GM23248 (cell line): Measurements from ENCODE around the gene ABCC1. TPM values are rescaled to one million over a fixed set of nuclear protein-coding genes. Genes with fewer than 3 reads are reported as not detected.
"Not testable (repeated sequence)": the region's sequence is repeated elsewhere in the genome, so short reads cannot be mapped to it uniquely, and the experiment has no call there.

Experiments used
- DNase-seq: peaks from one replicate; pipeline ENCODE4 v3.0.0-alpha.2; 2015
- H2AFZ ChIP-seq: fragments of 200-600 bp; sonication (generic); 2 replicates; pipeline ENCODE4 v1.6.1; 2016; ENCODE audit warnings: antibody characterized with exemption
- H3F3A ChIP-seq: fragments of 200-600 bp; sonication (generic); 2 replicates; pipeline ENCODE4 v1.6.1; 2016; ENCODE audit warnings: mild to moderate bottlenecking, antibody characterized with exemption, mixed run types; ENCODE audit not compliant: insufficient read depth
- H3K27ac ChIP-seq: fragments of 200-600 bp; sonication (generic); 2 replicates; pipeline ENCODE4 v1.5.1; 2016; ENCODE audit warnings: mild to moderate bottlenecking
- H3K27me3 ChIP-seq: fragments of 200-600 bp; sonication (generic); replicated peaks from 2 replicates; pipeline ENCODE4 v1.6.1; 2016; ENCODE audit warnings: mild to moderate bottlenecking; ENCODE audit not compliant: insufficient read depth
- H3K36me3 ChIP-seq: fragments of 200-600 bp; sonication (generic); 2 replicates; pipeline ENCODE4 v1.6.1; 2016; ENCODE audit warnings: low read depth, mild to moderate bottlenecking
- H3K4me1 ChIP-seq: fragments of 200-600 bp; sonication (generic); 2 replicates; pipeline ENCODE4 v1.6.1; 2016; ENCODE audit warnings: mild to moderate bottlenecking; ENCODE audit not compliant: insufficient read depth
- H3K4me2 ChIP-seq: fragments of 200-600 bp; sonication (generic); one replicate; pipeline ENCODE4 v1.6.1; 2016; ENCODE audit warnings: mild to moderate bottlenecking; ENCODE audit not compliant: unreplicated experiment
- H3K4me3 ChIP-seq: fragments of 200-600 bp; sonication (generic); 2 replicates; pipeline ENCODE4 v1.5.1; 2016; ENCODE audit warnings: mild to moderate bottlenecking
- H3K79me2 ChIP-seq: fragments of 200-600 bp; sonication (generic); 2 replicates; pipeline ENCODE4 v1.6.1; 2016; ENCODE audit warnings: mild to moderate bottlenecking; ENCODE audit not compliant: insufficient read depth
- H3K9ac ChIP-seq: fragments of 200-600 bp; sonication (generic); 2 replicates; pipeline ENCODE4 v1.6.1; 2016; ENCODE audit warnings: mild to moderate bottlenecking
- H3K9me2 ChIP-seq: fragments of 200-600 bp; sonication (generic); 2 replicates; pipeline ENCODE4 v1.6.1; 2016; ENCODE audit warnings: mixed run types, mild to moderate bottlenecking, moderate library complexity; ENCODE audit not compliant: insufficient read depth
- H3K9me3 ChIP-seq: fragments of 200-600 bp; sonication (generic); one replicate; pipeline ENCODE4 v1.6.1; 2017; ENCODE audit warnings: low read depth
- H4K20me1 ChIP-seq: fragments of 200-600 bp; sonication (generic); 2 replicates; pipeline ENCODE4 v1.6.0; 2016; ENCODE audit not compliant: insufficient read depth
- EZH2 ChIP-seq: fragments of 200-600 bp; sonication (generic); IDR thresholded peaks from 2 replicates; pipeline ENCODE4 v1.6.1; 2018; ENCODE audit warnings: antibody characterized with exemption, mild to moderate bottlenecking; ENCODE audit not compliant: insufficient read depth, poor library complexity, severe bottlenecking
- EZH2phosphoT487 ChIP-seq: fragments of 200-600 bp; sonication (generic); IDR thresholded peaks from 2 replicates; pipeline ENCODE4 v1.6.1; 2018; ENCODE audit warnings: antibody characterized with exemption, moderate library complexity, mild to moderate bottlenecking, low read depth; ENCODE audit not compliant: insufficient read depth
- WGBS, 2 experiments: methylation state at CpG; one replicate each; pipeline ENCODE4 v1.1.6; 2015 to 2017; ENCODE audit warnings: low lambda C conversion rate in 2 of 2, low coverage in 1 of 2; ENCODE audit errors: missing lambda C conversion rate in 2 of 2; 5-methylcytosine and 5-hydroxymethylcytosine counted together
- in situ Hi-C: fragments of 300-500 bp; cut with MboI; formaldehyde crosslinking; loops from 2 replicates; pipeline ENCODE4 v1.15.0; 2020
- polyA plus RNA-seq: library from polyadenylated mRNA; unstranded; fragments of >200 nt; fragmentation: Nextera tagmentation; extraction: Ambion mirVana; gene quantifications from 2 replicates; pipeline ENCODE4 v1.2.1, GENCODE V29; 2016
- total RNA-seq: library from RNA; depleted of rRNA; stranded (reverse); fragments of >200 nt; shearing (Covaris generic); gene quantifications from 2 replicates; pipeline ENCODE4 v1.2.3, GENCODE V29; 2014

The ABCC1 gene
- total and polyA plus RNA-seq, 2 experiments from 2014 or later: 16.2 to 25.5 TPM

- 0 out of 2 replicates have a peak, but pooled peaks cover 4% of the 10 kb centered on the region for H3K27me3 ChIP-seq
- H3K27ac ChIP-seq: no peak overlapping the region
- H3K4me1 ChIP-seq: no peaks in the 10 kb centered on the region
- no peak overlapping the region for H3K4me2 ChIP-seq
- H3F3A ChIP-seq: no peaks in the 10 kb centered on the region
- no peaks in the 10 kb centered on the region for H4K20me1 ChIP-seq
- no peaks in the 10 kb centered on the region for H3K9me2 ChIP-seq
- no peak for TF ChIP-seq EZH2
- TF ChIP-seq EZH2phosphoT487: no peak
- no peak overlapping the region for H2AFZ ChIP-seq
- in situ Hi-C loops: no loop called here
- H3K4me3 ChIP-seq: no peak overlapping the region
- no peaks in the 10 kb centered on the region for H3K36me3 ChIP-seq
- no peaks in the 10 kb centered on the region for H3K9me3 ChIP-seq
- no peak overlapping the region for H3K9ac ChIP-seq
- 93 to 95% methylated on average over 4 of the region's 4 CpGs for WGBS, 2 experiments
- no peak for DNase-seq
- H3K79me2 ChIP-seq: no peaks in the 10 kb centered on the region
Measured at GRCh38 chr16:16172991-16173390, 223.6 kb downstream of the ABCC1 start.

DNA sequence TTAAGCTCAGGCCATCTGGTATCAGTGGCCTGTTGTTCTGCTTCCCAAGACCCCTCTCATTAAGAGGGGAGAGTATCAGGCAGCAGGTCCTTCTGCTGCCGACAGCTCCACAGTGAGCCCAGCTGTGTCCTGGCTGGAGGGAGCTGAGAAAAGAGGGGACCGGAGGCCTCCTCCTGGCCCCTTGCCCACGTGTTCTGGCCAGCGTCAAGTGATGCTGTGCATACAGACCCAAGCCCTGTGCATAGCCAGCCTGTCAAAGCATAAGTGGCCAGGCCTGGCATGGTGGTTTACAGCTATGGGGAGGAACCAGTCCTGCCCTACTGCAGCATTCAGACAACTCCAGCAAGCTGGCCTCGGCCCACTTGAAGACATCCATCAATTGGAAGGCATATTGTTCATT lies 225.9 kb downstream of the ABCC1 start:
- WGBS, 2 experiments: 48 to 52% methylated on average over 5 of the region's 5 CpGs
- TF ChIP-seq EZH2: no peak
- no peak for TF ChIP-seq EZH2phosphoT487
- Histone ChIP-seq H2AFZ (no peak overlapping the region), H3K9me3 (no peaks in the 10 kb centered on the region), H3K4me3 (no peak overlapping the region), H3K79me2 (no peaks in the 10 kb centered on the region), H3K4me2 (no peak overlapping the region), H3K27me3 (0 out of 2 replicates have a peak, but pooled peaks cover 4% of the 10 kb centered on the region), H3K27ac (no peak overlapping the region), H3K9me2 (no peaks in the 10 kb centered on the region), H3K9ac (no peak overlapping the region), H4K20me1 (no peaks in the 10 kb centered on the region), H3K4me1 (no peaks in the 10 kb centered on the region), H3F3A (no peaks in the 10 kb centered on the region), H3K36me3 (no peaks in the 10 kb centered on the region)
- in situ Hi-C loops: no loop called here
- no peak for DNase-seq

DNA sequence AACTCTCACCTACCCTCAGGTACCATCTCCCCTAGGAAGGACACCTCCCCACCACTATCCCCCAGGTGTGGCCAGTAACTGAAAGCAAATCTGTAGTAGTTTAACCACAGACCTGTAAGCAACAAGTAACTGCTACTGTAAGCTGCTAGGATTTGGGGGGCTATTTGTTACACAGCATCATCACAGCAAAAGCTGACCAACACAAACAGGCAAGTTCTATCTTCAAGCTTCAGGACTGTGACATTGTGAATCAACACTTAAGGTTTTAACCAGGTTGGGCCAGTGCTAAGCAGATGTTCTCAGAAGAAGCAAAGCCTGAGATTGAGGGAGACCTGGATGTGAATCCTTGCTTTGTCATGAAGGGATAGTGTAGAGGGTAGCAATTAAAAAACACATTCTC lies 226.9 kb downstream of the ABCC1 start:
- Histone ChIP-seq H3K36me3 (no peaks in the 10 kb centered on the region), H3K9me2 (no peaks in the 10 kb centered on the region), H3K27me3 (0 out of 2 replicates have a peak, but pooled peaks cover 4% of the 10 kb centered on the region), H3K9me3 (no peaks in the 10 kb centered on the region), H3K79me2 (no peaks in the 10 kb centered on the region), H3K27ac (no peak overlapping the region), H2AFZ (no peak overlapping the region), H3K4me1 (no peaks in the 10 kb centered on the region), H4K20me1 (no peaks in the 10 kb centered on the region), H3F3A (no peaks in the 10 kb centered on the region), H3K4me2 (no peak overlapping the region), H3K9ac (no peak overlapping the region), H3K4me3 (no peak overlapping the region)
- in situ Hi-C loops: no loop called here
- DNase-seq: no peak
- no peak for TF ChIP-seq EZH2
- no peak for TF ChIP-seq EZH2phosphoT487

GRCh38 chr16:16178455-16179162 lies 229.2 kb downstream of the ABCC1 start:
- H3K4me2 ChIP-seq: no peak overlapping the region

DNA sequence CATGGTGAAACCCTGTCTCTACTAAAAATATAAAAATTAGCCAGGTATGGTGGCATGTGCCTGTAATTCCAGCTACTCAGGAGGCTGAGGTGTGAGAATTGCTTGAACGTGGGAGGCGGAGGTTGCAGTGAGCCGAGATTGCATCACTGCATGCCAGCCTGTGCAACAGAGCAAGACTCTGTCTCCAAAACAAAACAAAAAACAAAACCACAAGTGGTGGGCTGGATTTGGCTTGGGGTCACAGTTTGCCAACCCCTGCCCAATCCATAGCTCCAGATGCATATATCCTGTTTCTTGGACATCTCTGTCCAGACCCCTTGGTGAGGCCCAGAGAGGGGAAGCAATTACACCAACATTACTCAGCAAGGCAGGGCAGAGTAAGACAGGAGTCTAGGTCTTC lies 232.3 kb downstream of the ABCC1 start:
- H3K79me2 ChIP-seq, H4K20me1 ChIP-seq, H3K4me3 ChIP-seq, H3K9me3 ChIP-seq, DNase-seq, H3K4me2 ChIP-seq, H3F3A ChIP-seq, H3K4me1 ChIP-seq, H3K9me2 ChIP-seq, H2AFZ ChIP-seq, H3K27ac ChIP-seq, H3K27me3 ChIP-seq, H3K36me3 ChIP-seq, in situ Hi-C loops, H3K9ac ChIP-seq: not testable (repeated sequence)
- 66 to 67% methylated on average over 3 of the region's 3 CpGs for WGBS, 2 experiments

More at GRCh38 chr16:16178455-16179162, 229.2 kb downstream of the ABCC1 start:
- H3K9ac ChIP-seq: no peak overlapping the region
- no peaks in the 10 kb centered on the region for H3K36me3 ChIP-seq
- in situ Hi-C loops: no loop called here
- no peak overlapping the region for H3K27ac ChIP-seq
- no peaks in the 10 kb centered on the region for H3F3A ChIP-seq
- 60 to 67% methylated on average over 7 of the region's 7 CpGs for WGBS, 2 experiments
- H3K4me1 ChIP-seq: no peaks in the 10 kb centered on the region
- no peaks in the 10 kb centered on the region for H3K79me2 ChIP-seq
- H3K4me3 ChIP-seq: no peak overlapping the region
- no peak for DNase-seq
- no peaks in the 10 kb centered on the region for H3K9me3 ChIP-seq
- no peaks in the 10 kb centered on the region for H4K20me1 ChIP-seq
- no peaks in the 10 kb centered on the region for H3K9me2 ChIP-seq
- H3K27me3 ChIP-seq: peaks cover 10% of the 10 kb centered on the region; the same call in 1 of the 2 replicates
- TF ChIP-seq EZH2 (no peak), EZH2phosphoT487 (no peak)
- H2AFZ ChIP-seq: no peak overlapping the region
